Panc1 (cell line): ENCODE data around the gene TRIM4.

Experiments
- POLR2AphosphoS5 ChIP-seq: IDR thresholded peaks from 2 replicates; pipeline ENCODE4 v1.6.1; 2012; ENCODE audit warnings: mild to moderate bottlenecking, low read depth, low read length, moderate library complexity
- TF ChIP-seq, protein P1 (sequence below): fragments of 450-650 bp; IDR thresholded peaks from 2 replicates; pipeline ENCODE4 v1.5.1; 2017; ENCODE audit warnings: mild to moderate bottlenecking

GRCh38 chr7:99919814-99920112, 433 bp upstream of the TRIM4 start:
- TF ChIP-seq, protein P1, sequence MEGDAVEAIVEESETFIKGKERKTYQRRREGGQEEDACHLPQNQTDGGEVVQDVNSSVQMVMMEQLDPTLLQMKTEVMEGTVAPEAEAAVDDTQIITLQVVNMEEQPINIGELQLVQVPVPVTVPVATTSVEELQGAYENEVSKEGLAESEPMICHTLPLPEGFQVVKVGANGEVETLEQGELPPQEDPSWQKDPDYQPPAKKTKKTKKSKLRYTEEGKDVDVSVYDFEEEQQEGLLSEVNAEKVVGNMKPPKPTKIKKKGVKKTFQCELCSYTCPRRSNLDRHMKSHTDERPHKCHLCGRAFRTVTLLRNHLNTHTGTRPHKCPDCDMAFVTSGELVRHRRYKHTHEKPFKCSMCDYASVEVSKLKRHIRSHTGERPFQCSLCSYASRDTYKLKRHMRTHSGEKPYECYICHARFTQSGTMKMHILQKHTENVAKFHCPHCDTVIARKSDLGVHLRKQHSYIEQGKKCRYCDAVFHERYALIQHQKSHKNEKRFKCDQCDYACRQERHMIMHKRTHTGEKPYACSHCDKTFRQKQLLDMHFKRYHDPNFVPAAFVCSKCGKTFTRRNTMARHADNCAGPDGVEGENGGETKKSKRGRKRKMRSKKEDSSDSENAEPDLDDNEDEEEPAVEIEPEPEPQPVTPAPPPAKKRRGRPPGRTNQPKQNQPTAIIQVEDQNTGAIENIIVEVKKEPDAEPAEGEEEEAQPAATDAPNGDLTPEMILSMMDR = no peak
- no peak for TF ChIP-seq POLR2AphosphoS5
